ENCODE measurements around the gene TMEM95.

Gene TMEM95

GRCh38 chr17:7355053-7355452, at the start of gene TMEM95:
Gene TMEM95 (plus strand): TSS chr17:7355156. CDS start chr17:7355205, 49 bp downstream.
- DNase-seq: no peak

DNA sequence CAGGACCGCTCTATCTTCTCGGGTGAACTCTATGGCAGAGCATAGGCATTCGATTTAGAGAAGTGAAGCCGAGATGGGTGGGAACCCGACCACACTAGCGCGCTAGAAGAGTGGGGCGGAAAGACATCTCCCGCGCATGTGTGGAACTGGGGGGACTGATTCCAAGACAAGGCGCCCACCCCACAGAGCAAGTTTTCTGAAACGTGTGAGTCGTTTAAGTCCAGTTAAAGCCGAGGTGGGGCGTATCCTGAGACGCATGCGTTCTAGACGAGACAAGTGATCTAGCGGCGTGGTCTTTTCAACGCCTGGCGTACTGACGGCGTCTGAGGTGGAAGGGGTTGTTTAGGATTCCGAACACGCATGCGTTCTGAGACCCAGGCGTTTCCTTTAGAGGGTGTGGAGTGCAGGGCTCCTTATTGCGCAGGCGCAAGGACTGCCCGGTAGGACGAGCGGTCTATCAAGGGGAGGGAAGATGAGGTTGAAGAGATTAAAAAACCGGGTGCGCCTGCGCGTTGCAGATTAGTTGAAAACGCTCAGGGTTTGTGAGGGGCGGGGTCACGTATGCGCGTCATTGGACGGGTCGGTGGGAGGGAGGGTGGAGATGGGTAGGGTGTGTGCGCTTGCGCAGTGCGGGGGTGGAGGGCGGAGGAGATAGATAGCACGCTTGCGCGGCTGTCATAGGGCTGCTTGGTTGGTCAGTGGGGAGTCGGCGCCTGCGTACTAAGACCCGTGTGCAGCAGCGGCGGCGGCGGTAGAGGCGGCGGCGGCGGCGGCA, 47.9 kb upstream of the TMEM95 start, which contains the start of gene EIF5A:
Gene EIF5A (plus strand): TSS at position 718 of the 775 bp plus-strand sequence. CDS start 2,008 bp downstream, outside the sequence.
- peak; percentile 100 for DNase-seq

DNA sequence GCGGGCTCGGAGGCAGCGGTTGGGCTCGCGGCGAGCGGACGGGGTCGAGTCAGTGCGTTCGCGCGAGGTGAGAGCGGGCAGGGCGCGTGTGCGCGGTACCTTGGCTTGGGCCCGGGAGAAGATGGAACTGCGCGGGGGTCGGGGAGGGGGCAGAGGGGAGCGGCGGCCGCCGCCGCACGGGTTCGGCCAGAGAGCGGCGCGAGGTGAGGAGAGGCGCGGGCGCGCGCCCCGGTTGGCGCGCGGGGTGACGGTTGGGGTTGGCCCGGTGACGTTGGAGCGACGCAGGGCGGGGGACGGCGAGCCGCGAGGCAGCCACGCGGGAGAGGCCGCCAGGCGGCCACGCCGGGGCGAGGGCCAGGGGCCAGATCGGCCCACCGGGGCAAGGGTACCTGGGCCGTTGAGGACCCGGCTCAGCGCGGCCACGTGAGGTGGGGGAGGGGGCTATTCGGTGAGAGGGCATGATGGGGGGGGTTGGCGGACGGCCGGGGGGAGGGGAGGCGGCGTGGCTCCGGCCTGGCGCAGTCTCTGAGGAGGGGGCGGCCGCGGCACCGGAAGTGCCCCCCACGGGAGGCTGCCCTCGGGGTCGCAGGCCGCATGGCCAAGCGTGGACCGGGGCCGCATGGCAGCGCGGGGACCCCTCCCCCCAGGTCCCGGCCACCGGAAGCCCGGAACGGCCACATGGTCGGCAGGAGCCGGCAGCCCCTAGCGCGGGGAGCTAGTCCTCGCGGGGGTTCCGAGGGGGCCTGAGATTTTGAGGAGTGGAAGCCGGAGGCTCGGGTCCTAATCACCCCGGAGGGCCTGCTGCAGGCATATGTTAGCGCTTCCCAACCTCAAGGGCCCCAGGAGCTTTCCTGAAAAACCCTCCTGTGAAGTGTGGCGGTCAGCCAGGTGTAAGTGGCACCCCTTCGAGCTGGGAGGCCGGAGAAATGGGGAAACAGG, 47.0 kb upstream of the TMEM95 start:
- no peak for DNase-seq

DNA sequence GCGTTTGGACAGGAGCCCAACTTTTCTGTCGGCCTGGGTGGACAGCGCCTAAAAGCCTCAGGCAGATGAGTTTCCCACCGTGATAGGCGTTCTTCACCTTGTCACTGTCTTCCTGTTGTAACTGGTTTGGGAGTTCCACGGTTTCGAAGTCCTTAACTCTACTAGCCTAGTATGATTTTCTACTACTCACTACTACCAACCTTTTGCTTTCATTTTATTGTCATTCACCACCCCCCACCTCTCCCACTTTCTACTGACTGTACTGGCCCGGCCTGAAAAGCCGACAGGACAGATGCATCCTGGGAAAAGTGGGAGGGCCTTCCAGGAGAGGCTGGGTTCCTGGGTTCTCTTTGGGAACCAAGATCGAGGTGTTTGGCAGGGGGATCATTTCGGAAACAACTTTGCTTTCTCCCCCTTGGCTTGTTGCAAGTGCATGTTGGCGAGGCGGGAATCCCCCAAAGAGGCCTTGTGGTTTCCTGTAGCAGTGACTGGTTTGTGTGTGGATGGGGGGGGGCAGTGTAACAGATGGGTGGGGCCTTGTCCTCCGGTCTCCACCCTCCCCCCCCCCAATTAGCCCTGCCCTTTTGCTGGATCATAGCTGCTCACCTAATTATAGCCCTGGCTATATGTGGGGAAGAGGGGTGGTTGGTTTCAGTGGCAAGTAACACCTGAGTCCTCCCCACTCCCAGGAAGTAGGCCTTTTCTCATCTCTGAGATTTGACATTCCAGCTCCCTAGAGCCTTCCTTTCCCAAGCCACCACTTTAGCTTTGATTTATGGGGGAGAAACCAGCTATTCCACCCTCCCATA, 46.1 kb upstream of the TMEM95 start:
- peak; percentile 79 for DNase-seq

GRCh38 chr17:7309628-7310027, 45.3 kb upstream of the TMEM95 start:
- no peak for DNase-seq

DNA sequence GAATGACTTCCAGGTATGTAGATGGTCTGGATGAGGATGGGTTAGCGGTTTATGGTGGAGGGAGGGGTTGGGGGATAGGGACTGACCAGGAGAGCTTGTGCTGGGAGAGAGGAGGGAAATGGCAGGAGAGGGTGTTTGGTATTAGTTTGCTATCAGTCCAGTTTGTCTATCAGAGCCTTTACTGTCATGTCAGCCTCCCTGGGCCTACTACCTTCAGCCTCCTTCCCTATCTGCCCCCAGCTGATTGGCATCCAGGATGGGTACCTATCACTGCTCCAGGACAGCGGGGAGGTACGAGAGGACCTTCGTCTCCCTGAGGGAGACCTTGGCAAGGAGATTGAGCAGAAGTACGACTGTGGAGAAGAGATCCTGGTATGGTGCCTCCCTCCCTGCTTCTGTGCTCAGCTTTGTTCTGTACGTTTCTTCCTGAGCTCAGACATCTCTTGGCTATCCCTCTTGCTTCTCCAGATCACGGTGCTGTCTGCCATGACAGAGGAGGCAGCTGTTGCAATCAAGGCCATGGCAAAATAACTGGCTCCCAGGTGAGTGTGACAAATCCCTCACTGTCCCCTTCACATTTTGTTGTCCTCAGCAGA, 43.7 kb upstream of the TMEM95 start:
- DNase-seq: no peak

GRCh38 chr17:7312432-7313087, 42.4 kb upstream of the TMEM95 start:
- no peak for DNase-seq

GRCh38 chr17:7313088-7313889, 41.7 kb upstream of the TMEM95 start:
- no peak for DNase-seq

- no peak for DNase-seq
Observed at GRCh38 chr17:7313890-7314718, 40.9 kb upstream of the TMEM95 start.

DNA sequence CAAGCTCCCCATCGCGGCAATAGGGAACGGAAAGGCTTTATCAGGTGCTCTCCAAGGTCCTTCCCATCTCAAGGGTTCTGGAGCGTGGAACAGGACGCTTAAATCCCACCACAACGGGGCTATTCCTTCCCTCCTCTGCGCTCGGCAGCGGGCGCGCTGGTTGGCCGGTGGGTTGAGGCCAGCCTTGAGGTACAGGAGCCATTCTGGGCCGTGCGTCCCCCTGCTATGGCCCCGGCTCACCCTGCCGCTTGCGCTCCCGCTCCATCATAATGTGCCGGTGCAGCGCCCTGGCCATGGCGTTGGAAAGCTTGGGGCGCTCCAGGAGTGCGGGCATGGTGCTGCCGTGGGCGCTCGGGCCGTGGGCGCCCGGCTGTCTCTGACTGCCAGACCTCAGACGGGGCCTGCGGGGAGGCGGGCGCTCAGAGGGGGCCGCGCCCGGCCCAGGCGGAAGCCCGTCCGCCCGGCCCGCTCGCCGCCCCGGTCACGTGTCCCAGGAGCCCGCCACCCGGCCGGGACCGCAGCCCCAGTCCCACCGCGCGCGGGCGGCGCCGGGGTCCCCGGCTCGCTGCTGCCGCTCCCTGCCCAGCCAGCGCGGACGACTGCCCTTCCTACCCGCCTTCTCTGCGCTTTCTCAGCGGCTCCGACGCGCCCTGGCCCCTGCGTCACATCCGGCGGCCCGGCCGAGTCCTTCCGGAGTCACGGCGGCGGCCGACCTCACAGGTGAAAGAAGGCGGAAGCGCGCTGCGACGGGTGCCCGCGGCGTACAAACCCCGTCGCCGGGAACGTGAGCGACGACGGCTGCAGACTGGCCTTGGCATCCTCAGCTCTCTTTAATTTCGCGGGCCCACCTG, 40.0 kb upstream of the TMEM95 start, which contains the start of gene GPS2:
Gene GPS2 (minus strand): TSS at position 642 of the 851 bp plus-strand sequence. CDS start 308 bp downstream, at position 334.
- DNase-seq: peak; percentile 82

DNA sequence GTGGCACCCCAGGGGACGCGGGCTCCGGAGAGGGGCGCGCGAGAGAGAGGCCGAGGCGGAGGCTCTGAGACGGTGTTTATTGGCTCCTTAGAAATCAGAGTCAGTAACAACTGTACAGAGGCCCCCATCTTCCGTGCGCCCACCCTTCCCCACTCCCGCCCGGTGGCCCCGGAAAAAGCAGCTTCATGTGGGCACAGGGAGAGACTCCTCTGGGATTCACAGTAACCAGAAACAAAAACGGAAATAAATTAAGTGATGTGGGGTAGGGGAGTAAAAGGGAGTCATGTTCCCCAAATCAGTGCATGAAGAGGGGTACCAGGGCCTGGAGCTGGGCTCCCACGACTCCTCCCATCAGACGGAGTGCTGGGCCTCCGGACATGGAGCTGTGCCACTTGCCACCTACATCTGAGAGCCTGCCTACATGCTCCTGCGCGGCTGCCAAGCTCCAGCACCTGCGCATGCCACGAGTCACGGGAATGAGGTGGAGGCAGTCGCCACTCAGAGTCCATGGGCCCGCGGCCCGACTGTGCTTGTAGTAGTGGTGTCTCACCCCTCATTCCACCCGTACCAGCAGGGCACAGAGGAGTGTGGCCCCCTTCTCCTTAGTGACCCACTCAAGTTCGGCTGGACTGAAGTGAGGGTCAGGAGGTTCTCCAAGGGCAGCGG, 39.3 kb upstream of the TMEM95 start:
- DNase-seq: peak; percentile 46

DNA sequence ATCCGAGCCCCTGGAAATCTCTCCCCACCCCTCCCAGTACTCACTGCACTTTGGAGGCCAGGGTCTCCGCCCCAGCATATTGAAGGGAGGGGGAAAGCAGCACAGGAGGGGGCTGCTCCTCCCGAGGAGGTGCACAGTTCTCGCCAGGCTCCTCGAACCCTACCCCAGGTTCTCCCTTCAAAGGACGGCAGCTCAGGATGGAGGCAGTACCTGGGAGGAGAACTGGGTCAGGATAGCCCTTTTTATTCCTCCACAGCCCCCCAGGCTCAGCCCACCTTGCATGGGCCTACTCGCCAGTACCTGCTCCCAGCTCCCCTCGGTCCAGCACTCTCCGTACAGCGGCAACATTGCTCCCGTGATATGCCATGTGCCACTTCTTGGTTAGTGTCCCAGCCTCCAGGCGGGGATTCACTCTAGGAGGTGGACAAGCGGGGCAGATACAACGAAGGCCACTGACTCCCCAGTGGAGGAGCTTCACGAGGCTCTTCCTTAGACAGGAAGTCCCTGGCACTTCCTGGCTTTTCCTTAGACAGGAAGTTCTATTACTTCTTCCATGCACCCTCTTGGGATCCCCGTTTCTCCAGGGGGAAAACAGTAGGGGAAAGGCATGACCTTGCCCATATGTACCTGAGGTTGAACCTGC, 37.7 kb upstream of the TMEM95 start:
- no peak for DNase-seq

DNA sequence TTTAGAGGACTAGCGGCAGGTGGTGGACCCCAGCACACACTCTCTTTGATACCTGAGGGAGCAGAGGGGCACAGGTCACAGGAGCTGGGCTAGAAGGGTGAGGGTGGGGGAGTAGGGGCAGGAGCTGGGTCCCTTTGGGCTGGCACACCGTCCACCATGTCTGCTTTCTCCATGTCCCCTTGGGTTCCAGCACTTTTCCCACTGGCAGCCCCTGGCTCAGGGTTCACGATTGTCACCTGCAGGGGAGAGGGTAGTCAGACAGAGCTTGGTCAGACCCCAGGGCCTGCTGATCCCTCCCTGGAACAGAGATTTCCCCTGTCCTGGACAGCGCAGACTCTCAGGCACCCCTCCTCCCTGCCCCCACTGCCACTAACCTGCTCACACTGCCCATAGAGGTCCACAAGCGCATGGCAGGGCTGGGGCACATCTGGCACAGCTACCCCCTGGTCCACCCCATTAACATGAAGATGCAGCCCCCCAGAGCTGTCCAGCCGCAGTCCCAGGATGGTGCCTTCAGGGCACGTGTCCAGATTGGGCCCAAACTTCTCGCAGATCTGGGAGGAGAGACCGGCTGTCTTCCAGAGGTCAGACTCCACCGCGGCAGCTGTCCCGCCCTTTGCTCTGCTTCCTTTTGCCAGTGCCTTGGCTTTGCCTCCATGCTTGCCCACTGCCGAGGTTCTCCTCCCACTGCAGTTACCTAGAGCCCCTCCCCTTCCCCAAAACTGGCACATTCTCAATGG, 36.7 kb upstream of the TMEM95 start:
- no peak for DNase-seq

DNA sequence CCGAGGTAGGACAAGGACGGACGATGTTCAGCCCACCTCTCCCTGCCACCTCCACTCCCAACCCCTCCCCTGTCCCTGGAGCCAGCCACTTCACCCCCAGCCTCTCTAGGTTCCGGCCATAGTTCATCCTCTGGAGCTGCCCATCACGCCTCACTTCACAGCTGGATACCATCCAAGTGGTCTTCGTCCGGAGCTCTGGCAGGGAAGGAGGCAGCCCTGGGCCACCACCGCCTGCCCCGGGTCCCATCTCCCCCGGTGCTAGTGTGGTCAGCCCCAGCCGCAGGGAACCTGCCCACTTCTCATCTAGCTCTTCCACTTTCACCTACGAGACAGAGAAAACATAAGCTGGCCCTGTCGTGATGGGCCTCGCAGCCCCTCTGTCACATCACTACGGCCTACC, 33.5 kb upstream of the TMEM95 start:
- DNase-seq: no peak

DNA sequence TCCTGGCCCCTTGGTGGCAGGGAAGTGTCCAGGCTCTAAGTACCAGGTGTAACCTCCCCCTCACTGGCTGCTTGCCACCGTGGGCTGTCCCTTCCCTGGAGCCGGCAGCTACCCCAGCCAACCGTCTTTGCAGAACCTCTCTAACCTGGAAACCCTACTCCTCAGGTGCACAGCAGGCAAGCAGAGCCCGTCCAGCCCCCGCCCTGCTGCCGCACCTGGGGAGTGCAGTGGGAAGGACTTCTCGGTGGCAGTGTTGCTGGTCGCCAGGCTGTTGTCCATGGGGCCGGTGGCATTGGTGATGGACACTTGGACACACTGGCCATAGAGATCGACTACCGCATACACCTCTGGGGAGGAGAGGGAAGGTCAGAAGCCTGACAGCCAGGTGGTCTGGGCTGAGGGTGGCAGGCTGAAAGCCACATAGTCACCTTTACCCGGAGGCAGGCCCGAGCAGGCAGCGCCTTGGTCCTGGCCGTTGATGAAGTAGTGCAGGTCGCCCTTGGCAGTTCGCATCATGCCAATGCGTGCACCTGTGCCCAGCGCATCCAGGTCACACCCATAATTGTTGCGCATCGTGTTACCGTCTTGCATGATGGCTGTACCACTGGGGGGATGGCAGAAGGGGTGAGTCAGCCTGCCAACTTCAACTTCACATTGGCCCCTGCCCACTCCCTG, 32.3 kb upstream of the TMEM95 start:
- DNase-seq: no peak

DNA sequence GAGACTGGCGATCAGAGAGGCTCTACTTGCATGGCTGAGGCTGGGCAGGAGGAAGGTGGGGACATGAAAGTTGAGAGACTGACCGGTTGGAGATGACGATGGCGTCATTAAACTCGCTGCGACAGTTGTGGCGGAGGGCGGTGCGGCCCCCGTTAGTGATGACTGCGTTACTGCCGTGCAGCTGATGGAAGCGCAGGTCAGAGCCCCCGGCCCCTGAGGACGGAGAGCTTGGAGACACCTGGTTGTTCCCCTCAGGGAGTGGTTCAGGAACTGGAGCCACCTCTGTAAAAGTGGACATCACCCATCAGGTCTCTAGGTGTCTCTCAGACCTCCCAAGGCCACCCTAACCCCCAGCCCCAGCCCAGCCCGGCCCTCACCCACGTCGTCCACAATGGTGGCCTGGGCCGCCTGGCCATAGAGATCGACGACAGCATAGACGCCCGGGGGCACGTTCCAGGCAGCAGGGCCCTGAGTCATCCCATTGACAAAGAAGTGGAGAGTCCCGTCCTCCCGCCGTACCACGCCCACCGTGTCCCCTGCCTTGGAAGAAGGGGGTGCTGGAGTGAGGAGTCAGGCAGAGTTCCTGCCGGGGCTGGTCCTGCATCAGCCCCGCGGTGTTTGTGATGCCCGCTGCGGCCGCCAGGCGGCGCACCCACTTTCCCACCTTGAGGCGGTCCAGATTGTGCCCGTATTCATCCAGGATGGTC, 31.1 kb upstream of the TMEM95 start:
- no peak for DNase-seq
